ENCODE results near the gene EPN2. TPM values are rescaled to one million over a fixed set of nuclear protein-coding genes. Genes with fewer than 3 reads are reported as not detected.
"Not testable (repeated sequence)": the region's sequence is repeated elsewhere in the genome, so short reads cannot be mapped to it uniquely, and the experiment has no call there.

The EPN2 gene
- 7.0 and 9.3 TPM in 2 replicates for total RNA-seq

DNA sequence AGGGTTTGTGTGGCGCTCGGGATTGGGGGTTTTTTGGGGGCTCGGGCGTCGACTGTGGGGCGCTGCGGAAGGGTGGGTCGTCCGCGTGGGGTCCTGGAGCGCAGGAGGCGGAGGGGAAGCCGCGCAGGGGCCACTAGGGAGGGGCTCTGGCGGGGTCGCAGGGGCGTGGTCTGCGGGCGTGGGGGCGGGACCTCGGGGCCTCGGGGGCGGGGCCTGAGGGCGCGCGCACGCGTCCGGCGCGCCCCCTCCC is at the start of gene EPN2:
TSS of gene EPN2 (plus strand) at position 228 of the 250 bp plus-strand sequence. CDS start 45,754 bp downstream, outside the sequence.
- H3K9me3 Mint-ChIP-seq; H3K4me1 Mint-ChIP-seq (ENCODE audit: low read depth); DNase-seq (ENCODE audit: low spot score); H3K36me3 Mint-ChIP-seq (ENCODE audit: low read depth); intact Hi-C loops (cut with micrococcal nuclease): not testable (repeated sequence)
- peak within 1 kb of the TSS; percentile 34 for H3K27ac Mint-ChIP-seq
- peak within 1 kb of the TSS; percentile 84 for H3K4me3 Mint-ChIP-seq
- H3K27me3 Mint-ChIP-seq (ENCODE audit: insufficient read depth): peaks cover 18% of the 10 kb centered on the region

DNA sequence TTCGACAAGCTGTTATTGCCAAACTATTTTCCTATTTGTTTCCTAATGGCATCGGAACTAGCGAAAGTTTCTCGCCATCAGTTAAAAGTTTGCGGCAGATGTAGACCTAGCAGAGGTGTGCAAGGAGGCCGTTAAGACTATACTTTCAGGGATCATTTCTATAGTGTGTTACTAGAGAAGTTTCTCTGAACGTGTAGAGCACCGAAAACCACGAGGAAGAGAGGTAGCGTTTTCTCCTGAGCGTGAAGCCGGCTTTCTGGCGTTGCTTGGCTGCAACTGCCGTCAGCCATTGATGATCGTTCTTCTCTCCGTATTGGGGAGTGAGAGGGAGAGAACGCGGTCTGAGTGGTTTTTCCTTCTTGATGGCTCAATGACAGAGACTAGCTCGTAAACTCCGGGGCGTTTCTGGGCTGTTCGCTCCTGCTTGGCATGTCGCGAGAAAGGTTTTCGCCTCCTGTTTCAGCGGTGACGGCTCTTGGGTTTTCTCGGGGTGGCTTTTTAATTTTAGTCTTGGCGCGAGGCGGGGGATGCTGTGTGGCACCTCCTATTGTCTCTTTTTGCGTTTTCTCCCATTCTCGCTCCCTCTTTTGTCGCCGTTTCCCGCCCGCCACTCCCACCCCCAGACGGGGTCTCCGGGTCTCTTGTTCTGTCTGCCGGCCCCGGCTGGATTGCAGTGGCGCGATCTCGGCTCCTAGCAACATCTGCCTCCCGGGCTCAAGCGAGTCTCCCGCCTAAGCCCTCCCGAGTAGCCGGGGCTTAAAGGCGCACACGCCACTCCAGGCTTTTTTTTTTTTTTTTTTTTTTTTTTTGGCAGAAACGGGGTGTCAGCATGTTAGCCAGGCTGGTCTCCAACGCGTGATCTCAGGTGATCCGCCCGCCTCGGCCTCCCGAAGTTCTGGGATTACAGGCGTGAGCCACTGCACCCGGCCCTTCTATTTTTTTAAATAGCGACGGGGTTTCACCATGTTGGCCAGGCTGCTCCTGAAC is 49.0 kb upstream of the EPN2 start:
- H3K9me3 Mint-ChIP-seq; H3K36me3 Mint-ChIP-seq (ENCODE audit: low read depth); H3K4me3 Mint-ChIP-seq; H3K27ac Mint-ChIP-seq; H3K27me3 Mint-ChIP-seq (ENCODE audit: insufficient read depth); intact Hi-C loops (cut with micrococcal nuclease); H3K4me1 Mint-ChIP-seq (ENCODE audit: low read depth): not testable (repeated sequence)
- DNase-seq (ENCODE audit: low spot score): peak; percentile 95

DNA sequence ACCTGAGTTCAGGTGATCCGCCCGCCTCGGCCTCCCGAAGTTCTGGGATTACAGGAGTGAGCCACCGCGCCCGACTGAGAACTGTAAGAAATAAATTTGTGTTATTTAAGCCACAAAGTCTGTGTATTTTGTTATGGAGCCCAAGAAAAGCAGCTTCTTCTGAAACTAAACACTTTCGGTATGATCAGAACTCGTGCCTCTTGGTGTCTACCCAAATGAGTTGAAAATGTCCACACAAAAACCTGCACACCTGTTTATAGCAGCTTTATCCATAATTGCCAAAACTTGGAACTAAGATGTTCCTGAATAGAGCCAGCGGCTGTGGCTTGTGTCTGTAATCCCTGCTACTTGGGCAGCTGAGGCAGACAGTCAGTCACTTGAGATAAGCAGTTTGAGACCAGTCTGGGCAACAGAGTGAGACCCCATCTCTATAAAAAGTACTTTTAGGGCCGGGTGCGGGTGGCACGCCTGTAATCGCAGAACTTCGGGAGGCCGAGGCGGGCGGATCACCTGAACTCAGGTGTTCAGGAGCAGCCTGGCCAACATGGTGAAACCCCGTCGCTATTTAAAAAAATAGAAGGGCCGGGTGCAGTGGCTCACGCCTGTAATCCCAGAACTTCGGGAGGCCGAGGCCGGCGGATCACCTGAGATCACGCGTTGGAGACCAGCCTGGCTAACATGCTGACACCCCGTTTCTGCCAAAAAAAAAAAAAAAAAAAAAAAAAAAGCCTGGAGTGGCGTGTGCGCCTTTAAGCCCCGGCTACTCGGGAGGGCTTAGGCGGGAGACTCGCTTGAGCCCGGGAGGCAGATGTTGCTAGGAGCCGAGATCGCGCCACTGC is 48.1 kb upstream of the EPN2 start:
- DNase-seq (ENCODE audit: low spot score); intact Hi-C loops (cut with micrococcal nuclease); H3K27me3 Mint-ChIP-seq (ENCODE audit: insufficient read depth); H3K4me3 Mint-ChIP-seq; H3K4me1 Mint-ChIP-seq (ENCODE audit: low read depth); H3K36me3 Mint-ChIP-seq (ENCODE audit: low read depth); H3K27ac Mint-ChIP-seq; H3K9me3 Mint-ChIP-seq: not testable (repeated sequence)

DNA sequence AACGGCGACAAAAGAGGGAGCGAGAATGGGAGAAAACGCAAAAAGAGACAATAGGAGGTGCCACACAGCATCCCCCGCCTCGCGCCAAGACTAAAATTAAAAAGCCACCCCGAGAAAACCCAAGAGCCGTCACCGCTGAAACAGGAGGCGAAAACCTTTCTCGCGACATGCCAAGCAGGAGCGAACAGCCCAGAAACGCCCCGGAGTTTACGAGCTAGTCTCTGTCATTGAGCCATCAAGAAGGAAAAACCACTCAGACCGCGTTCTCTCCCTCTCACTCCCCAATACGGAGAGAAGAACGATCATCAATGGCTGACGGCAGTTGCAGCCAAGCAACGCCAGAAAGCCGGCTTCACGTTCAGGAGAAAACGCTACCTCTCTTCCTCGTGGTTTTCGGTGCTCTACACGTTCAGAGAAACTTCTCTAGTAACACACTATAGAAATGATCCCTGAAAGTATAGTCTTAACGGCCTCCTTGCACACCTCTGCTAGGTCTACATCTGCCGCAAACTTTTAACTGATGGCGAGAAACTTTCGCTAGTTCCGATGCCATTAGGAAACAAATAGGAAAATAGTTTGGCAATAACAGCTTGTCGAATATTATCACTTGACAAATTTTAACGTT is 47.3 kb upstream of the EPN2 start:
- DNase-seq (ENCODE audit: low spot score); H3K4me1 Mint-ChIP-seq (ENCODE audit: low read depth); H3K36me3 Mint-ChIP-seq (ENCODE audit: low read depth); H3K27ac Mint-ChIP-seq; intact Hi-C loops (cut with micrococcal nuclease); H3K9me3 Mint-ChIP-seq; H3K4me3 Mint-ChIP-seq; H3K27me3 Mint-ChIP-seq (ENCODE audit: insufficient read depth): not testable (repeated sequence)

DNA sequence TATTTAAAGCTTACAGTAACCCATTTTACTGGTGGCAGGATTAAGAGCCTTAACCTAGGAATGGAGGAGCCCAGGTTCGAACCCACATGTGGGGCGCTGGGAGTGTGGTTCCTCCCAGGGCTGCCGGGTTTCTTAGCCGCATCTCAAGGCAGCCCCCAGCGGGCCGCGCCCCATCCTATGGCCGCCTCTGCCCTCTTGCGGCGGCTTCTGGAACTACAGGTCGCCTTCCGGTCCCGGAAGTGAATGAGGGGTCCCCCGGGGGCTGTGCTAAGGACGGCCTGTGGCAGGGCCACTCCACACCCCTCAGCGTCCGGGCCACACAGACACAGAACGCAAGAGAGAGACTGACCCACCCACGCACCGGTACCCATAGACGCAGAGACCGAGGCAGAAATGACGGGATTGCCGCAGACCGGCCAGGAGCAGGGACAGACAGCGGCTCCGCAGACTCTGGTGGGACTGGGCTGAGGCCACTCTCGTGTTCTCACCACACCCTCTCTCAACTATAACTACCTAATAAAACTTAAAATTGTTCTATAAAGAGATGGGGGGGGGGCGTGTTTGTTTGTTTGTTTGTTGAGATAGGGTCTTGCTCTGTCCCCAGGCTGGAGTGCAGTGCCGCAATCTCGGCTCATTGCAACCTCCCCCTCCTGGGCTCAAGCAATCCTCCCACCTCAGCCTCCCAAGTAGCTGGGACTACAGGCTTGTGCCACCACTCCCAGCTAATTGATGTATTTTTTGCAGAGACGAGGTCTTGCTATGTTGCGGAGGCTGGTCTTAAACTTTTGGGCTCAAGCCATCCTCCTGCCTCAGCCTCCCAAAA is 40.6 kb upstream of the EPN2 start:
- H3K27me3 Mint-ChIP-seq (ENCODE audit: insufficient read depth); H3K4me3 Mint-ChIP-seq; H3K4me1 Mint-ChIP-seq (ENCODE audit: low read depth); DNase-seq (ENCODE audit: low spot score); H3K27ac Mint-ChIP-seq; H3K9me3 Mint-ChIP-seq; H3K36me3 Mint-ChIP-seq (ENCODE audit: low read depth); intact Hi-C loops (cut with micrococcal nuclease): not testable (repeated sequence)

DNA sequence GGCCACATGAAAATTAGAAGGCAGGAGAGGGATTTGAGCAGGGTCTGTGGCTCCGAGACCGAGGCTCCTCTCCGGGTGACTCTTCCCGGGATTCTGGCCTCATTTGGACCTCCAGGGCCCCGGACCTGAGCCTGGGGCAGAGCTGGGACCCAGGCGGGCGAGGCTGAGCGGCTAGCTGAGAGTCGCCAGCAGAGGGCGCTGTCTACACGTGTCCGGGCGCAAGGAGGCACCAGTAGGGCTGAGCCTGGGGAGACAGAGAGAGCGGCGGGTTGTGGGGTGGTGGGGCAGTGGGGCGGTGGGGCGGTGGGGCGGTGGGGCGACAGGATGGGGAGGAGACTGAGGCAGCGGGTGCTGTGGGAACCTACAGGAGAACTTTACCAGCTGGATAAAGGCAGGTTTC is 34.7 kb upstream of the EPN2 start:
- H3K36me3 Mint-ChIP-seq (ENCODE audit: low read depth); H3K4me3 Mint-ChIP-seq; H3K27me3 Mint-ChIP-seq (ENCODE audit: insufficient read depth); intact Hi-C loops (cut with micrococcal nuclease); H3K27ac Mint-ChIP-seq; DNase-seq (ENCODE audit: low spot score); H3K9me3 Mint-ChIP-seq; H3K4me1 Mint-ChIP-seq (ENCODE audit: low read depth): not testable (repeated sequence)

DNA sequence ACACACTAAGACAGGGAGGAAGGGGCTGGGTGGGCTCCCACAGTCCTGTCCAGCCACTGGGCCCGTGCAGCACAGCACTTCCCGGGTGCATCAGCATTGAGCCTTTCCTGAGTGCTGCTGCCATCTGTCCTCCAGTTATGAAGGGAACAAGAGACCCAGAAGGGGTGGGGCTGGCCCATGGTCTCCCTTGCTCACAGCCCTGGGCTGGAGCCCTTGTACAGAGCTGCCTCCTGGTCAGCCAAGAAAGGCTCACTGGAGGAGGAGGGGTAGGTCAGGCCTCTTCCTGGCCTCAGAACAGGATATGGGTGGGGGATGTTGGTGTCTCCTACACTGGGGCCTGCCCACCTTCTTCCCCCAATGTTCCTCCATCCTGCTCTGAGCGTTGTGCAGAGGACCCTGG is 33.7 kb upstream of the EPN2 start:
- H3K9me3 Mint-ChIP-seq; H3K4me3 Mint-ChIP-seq; H3K36me3 Mint-ChIP-seq (ENCODE audit: low read depth); DNase-seq (ENCODE audit: low spot score); intact Hi-C loops (cut with micrococcal nuclease); H3K27me3 Mint-ChIP-seq (ENCODE audit: insufficient read depth); H3K27ac Mint-ChIP-seq; H3K4me1 Mint-ChIP-seq (ENCODE audit: low read depth): not testable (repeated sequence)

DNA sequence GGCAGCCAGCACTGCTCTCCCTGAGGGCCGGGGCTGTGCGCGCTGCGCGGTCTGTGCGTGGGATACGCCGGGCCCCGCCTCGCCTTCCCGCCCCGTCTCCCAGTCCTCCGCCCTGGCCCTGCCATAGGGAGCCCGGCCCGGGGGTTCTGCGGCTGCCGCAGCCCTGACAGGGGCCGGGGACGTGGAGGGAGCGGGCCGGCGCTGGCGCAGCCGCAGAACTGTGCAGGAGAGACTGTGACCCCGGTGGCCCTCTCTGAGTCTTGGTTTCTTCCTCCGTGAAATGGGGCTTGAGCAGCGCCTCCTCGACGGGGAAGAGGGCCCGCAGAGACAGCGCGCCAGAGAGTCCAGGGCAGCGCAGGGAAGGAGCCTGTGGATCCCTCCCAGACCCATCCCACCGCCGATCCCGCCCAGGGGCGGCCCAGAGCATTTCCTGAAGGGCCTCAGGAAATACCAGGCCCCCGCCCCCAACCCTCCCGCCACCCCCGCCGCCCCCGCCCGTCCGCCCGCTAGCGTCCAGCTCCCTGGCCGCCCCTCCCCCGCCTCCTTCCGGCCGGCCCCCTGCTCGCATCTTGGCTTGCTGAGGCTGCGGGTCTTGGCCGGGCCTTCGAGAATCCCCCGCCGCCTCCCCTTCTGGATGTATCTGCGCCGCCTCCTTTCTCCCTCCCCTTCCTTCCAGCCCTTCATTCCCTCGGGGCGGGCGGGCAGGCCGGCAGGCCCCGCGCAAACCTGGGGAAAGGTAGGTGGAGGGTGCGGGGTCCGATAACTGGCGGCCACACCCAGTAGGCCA is 21.9 kb upstream of the EPN2 start:
- H3K27ac Mint-ChIP-seq; H3K4me3 Mint-ChIP-seq; H3K36me3 Mint-ChIP-seq (ENCODE audit: low read depth); DNase-seq (ENCODE audit: low spot score); intact Hi-C loops (cut with micrococcal nuclease); H3K27me3 Mint-ChIP-seq (ENCODE audit: insufficient read depth); H3K4me1 Mint-ChIP-seq (ENCODE audit: low read depth); H3K9me3 Mint-ChIP-seq: not testable (repeated sequence)

DNA sequence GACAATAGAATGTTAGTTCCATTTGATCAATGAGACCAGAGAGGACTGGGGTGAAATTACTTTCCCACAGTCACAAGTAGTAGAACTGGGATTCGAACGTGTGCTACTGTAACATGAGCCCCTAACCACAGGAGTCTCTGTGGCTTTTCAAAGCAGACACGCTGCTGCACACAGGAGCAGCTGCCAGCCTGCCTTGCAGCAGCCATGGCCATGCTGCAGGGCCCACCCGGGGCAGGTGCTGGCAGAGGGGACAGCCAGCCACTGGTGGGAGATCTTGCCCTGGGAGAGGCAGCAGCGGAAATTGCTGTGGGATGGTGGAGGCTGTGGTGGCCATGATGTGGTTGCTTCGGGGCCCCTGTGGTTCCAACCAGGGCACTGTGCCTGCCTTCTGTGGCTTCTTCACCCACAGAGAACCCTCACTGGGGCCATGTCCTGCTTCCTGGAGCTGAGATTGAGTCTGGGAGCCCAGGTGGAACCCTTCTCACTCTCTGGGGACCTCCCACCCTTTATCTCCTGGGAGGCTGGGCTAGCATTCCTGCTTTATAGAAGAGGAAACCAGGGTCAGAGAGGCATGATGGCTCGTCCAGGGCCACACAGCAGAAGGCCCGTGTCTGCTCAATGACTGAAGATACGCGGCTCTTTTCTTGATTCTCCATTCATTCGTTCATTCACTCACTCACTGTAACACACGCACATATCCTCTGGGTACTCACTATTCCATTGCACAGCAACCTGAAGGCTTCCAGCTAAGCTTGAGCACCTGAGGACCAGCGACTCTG is 20.8 kb upstream of the EPN2 start:
- H3K36me3 Mint-ChIP-seq (ENCODE audit: low read depth); H3K9me3 Mint-ChIP-seq; H3K4me1 Mint-ChIP-seq (ENCODE audit: low read depth); H3K27me3 Mint-ChIP-seq (ENCODE audit: insufficient read depth); H3K4me3 Mint-ChIP-seq; intact Hi-C loops (cut with micrococcal nuclease); H3K27ac Mint-ChIP-seq; DNase-seq (ENCODE audit: low spot score): not testable (repeated sequence)

DNA sequence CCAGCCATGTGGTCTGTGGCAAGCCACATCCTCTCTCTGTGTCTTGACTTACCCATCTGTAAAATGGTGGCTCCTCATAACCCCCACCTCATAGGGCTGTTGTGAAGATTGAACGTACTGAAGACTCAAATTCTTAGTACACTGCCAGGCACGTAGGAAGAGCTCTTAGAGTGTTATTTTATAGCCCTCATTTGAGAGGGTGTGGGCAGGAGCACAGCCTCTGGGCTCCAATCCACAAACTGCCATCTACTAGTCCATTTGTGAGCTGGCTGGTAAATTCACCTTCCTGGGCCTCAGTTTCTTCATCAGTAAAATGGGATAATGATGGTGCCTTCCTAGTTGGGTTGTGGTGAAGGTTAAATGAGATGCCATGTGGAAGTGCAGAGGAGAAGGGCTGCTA is 18.3 kb upstream of the EPN2 start:
- H3K4me1 Mint-ChIP-seq (ENCODE audit: low read depth); H3K4me3 Mint-ChIP-seq; H3K9me3 Mint-ChIP-seq; H3K27ac Mint-ChIP-seq; H3K36me3 Mint-ChIP-seq (ENCODE audit: low read depth); H3K27me3 Mint-ChIP-seq (ENCODE audit: insufficient read depth); intact Hi-C loops (cut with micrococcal nuclease); DNase-seq (ENCODE audit: low spot score): not testable (repeated sequence)

DNA sequence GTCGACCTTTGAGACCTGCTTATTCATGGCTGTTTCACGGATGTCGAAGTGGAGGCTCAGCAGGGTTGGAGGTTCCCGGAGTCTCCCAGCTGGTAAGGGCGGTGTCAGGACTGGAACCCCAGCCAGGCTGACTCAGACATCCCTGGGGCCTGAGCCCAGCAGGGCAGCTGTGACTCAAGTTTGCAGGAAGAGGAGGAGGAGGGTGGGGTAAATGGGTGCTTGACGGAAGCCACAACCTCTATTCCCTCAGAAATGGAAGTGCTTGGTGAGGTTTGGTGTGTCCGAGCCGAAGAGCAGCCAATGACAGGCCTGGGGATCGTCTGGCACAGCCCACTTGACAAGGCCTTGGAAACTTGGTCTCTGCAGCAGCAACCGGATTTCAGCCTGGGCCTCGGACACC is 17.8 kb upstream of the EPN2 start:
- H3K27me3 Mint-ChIP-seq (ENCODE audit: insufficient read depth); H3K9me3 Mint-ChIP-seq; H3K4me1 Mint-ChIP-seq (ENCODE audit: low read depth); H3K36me3 Mint-ChIP-seq (ENCODE audit: low read depth); DNase-seq (ENCODE audit: low spot score); H3K4me3 Mint-ChIP-seq; intact Hi-C loops (cut with micrococcal nuclease); H3K27ac Mint-ChIP-seq: not testable (repeated sequence)
